Measurements from ENCODE around the gene SAMD3.
"Not testable (repeated sequence)": the region's sequence is repeated elsewhere in the genome, so short reads cannot be mapped to it uniquely, and the experiment has no call there.

Gene SAMD3

DNA sequence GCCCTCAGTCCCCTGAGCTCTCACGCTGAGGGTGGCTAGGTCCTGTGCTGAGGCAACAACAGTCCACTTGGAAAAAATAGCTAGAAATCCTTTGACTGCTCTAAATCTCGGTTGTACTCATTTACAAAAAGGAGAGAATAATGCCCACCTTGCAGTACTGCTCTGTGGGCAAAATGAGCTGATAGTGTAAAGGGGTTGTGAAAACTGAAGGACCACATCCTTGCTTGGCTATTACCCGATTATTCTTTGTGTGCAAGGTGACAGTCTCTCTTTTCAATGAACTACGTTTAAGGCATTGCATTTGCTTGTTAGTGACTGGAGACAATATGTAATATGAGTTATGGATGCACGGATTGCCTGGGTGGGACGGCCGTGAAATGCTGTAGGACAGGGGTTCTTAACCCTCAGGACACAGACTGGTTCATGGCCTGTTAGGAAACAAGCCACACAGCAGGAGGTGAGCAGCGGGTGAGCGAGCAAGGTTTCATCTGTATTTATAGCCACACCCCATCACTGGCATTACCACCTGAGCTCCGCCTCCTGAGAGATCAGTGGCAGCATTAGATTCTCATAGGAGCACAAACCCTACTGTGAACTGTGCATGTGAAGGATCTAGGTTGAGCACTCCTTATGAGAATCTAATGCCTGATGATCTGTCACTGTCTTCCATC lies 14.6 kb downstream of the SAMD3 start:
- DNase-seq (ENCODE audit: low read depth), result no peak
- no peak overlapping the region for H3K4me3 ChIP-seq (ENCODE audit: low read depth, low read length)
- TF ChIP-seq, protein P1, sequence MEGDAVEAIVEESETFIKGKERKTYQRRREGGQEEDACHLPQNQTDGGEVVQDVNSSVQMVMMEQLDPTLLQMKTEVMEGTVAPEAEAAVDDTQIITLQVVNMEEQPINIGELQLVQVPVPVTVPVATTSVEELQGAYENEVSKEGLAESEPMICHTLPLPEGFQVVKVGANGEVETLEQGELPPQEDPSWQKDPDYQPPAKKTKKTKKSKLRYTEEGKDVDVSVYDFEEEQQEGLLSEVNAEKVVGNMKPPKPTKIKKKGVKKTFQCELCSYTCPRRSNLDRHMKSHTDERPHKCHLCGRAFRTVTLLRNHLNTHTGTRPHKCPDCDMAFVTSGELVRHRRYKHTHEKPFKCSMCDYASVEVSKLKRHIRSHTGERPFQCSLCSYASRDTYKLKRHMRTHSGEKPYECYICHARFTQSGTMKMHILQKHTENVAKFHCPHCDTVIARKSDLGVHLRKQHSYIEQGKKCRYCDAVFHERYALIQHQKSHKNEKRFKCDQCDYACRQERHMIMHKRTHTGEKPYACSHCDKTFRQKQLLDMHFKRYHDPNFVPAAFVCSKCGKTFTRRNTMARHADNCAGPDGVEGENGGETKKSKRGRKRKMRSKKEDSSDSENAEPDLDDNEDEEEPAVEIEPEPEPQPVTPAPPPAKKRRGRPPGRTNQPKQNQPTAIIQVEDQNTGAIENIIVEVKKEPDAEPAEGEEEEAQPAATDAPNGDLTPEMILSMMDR (IDR thresholded peaks at IDR 0.05; ENCODE audit: insufficient read depth, low read depth, low read length, missing control alignments), result no peak

DNA sequence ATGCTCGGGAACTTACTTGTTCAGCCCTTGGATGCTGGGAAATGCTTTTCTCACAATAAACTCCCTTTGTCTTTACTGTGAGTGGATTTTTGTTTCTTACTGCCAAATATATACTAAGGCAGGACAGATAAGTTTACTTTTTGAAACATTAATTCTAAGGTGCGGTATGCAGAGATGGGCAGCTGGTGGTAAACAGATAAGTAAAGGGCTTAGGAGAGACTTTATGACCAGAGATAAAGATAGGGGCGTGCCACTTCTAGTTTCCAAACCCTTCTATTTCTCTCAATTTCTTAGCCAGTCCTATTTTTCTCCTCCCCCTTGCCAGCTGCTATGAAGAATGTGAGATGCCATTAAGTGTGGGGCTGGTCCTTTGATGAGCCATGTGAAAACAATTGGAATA lies 16.3 kb downstream of the SAMD3 start:
- no peak overlapping the region for H3K4me3 ChIP-seq (ENCODE audit: low read depth, low read length)
- TF ChIP-seq, protein P1 (IDR thresholded peaks at IDR 0.05; ENCODE audit: insufficient read depth, low read depth, low read length, missing control alignments), result no peak
- DNase-seq (ENCODE audit: low read depth), result no peak

DNA sequence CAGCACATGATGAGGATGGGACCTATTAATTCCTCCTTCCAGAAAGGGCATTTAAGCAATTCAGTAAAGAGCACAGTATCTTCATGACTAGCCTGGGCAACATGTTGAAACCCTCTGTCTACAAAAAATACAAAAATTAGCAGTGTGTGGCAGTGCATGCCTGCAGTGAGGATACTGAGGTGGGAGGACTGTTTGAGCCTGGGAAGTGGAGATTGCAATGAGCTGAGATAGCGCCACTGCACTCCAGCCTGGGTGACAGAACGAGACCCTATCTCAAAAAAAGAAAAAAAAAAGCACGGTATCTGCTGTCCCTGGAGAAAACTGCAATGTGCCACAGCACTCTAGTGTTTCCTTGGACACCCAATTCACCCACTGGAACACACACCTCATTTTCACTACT lies 18.4 kb downstream of the SAMD3 start:
- DNase-seq (ENCODE audit: low read depth), result no peak
- no peak overlapping the region for H3K4me3 ChIP-seq (ENCODE audit: low read depth, low read length)
- TF ChIP-seq, protein P1 (IDR thresholded peaks at IDR 0.05; ENCODE audit: insufficient read depth, low read depth, low read length, missing control alignments), result no peak

DNA sequence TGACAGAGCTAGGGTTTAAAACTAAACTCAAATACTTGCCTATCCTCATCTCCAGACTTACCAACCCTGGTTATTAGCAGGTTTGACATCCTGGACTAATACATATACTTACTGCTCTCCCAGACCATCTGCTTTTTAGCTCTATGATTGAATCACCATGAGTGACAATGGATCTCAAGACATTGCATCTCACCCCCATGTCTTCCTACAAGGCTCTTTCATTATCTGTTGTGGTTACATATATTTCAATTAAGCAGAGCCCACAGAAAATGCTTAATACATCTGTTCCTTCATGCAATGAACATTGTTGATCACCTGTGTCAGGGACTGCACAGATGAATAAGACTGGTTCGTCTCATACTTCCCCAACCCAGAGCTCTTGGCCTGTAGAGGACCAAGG lies 19.4 kb downstream of the SAMD3 start:
- H3K4me3 ChIP-seq (ENCODE audit: low read depth, low read length), result peak overlapping the region; percentile 31
- DNase-seq (ENCODE audit: low read depth), result peak; percentile 16
- TF ChIP-seq, protein P1 (IDR thresholded peaks at IDR 0.05; ENCODE audit: insufficient read depth, low read depth, low read length, missing control alignments), result no peak

DNA sequence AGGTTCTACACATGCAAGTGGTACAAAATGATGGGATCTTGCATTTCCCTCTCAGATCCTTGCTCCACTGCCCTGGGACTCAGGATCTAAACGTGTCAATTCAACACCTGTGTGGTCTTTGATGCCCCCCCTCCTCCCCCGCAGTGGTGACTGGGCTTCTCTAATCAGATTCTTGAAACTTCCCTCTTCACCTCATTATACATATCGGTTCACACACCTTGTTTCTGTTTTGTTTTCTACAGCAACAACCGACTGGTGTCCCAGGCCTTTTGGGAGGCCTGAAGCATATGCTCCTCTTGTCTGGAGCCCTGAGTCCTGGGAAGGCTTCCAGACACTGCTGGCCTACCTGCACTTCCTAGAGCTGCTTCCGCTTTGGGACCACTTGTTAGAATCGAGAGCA lies 20.0 kb downstream of the SAMD3 start:
- DNase-seq (ENCODE audit: low read depth), result peak; percentile 65
- H3K4me3 ChIP-seq (ENCODE audit: low read depth, low read length), result peak overlapping the region; percentile 31
- TF ChIP-seq, protein P1 (IDR thresholded peaks at IDR 0.05; ENCODE audit: insufficient read depth, low read depth, low read length, missing control alignments), result no peak

DNA sequence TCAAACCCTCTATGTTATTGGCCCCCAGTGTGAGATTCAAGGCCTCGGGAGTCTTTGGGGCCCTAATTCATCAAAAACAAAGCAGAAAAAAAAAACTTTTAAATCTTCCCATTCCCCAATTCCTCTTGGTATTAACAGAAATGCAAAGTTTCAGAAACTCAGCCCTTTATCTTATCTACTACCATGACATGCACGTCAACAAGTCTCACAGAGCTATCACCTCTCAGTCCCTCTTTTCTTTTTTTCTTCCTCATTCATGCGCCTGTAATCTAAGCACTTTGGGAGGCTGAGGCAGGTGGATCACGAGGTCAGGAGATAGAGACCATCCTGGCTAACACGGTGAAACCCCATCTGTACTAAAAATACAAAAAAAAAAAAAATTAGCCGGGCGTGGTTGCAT lies 22.7 kb downstream of the SAMD3 start:
- DNase-seq (ENCODE audit: low read depth), result no peak
- TF ChIP-seq, protein P1 (IDR thresholded peaks at IDR 0.05; ENCODE audit: insufficient read depth, low read depth, low read length, missing control alignments), result no peak
- no peak overlapping the region for H3K4me3 ChIP-seq (ENCODE audit: low read depth, low read length)

DNA sequence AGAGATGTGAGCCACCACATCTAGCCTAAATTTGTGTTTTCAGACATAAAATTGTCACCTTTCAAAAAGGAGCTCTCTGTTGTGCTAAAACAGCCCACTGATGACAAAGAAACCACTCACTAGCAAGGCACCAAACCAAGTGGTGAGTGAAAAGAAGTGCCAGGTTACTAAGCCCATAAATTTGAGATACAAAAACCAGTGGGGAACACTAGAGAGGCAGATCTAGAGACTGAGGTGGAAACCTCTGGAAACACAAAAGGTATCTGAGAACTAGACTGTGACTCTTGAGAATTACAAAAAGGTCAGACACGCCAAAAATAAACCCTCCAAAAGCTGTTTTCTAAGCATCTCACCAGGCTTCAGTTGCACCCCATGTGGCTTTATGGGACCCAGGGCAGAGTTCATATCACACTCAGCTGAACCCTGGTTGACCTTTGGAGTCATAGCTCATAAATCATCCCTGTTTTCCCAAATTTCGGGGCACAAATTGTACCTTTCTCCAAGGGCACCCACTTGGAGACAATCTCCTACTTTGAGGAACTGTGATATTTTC lies 24.2 kb downstream of the SAMD3 start:
- DNase-seq (ENCODE audit: low read depth), result no peak
- TF ChIP-seq, protein P1 (IDR thresholded peaks at IDR 0.05; ENCODE audit: insufficient read depth, low read depth, low read length, missing control alignments), result no peak
- no peak overlapping the region for H3K4me3 ChIP-seq (ENCODE audit: low read depth, low read length)

DNA sequence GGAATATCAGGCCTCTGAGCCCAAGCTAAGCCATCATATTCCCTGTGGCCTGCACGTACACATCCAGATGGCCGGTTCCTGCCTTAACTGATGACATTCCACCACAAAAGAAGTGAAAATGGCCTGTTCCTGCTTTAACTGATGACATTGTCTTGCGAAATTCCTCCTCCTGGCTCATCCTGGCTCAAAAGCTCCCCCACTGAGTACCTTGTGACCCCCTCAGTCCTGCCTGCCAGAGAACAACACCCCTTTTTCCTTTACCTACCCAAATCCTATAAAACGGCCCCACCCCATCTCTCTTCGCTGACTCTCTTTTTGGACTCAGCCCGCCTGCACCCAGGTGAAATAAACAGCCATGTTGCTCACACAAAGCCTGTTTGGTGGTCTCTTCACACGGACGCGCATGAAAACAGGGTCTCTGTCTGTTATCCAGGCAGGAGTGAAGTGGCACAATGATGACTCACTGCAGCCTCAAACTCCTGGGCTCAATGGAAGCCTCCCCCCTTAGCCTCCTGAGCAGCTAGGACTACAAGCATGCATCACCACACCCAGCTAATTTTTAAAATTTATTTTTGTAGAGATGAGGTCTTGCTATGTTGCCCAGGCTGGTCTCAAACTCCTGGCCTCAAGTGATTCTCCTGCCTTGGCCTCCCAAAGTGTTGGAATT lies 24.8 kb downstream of the SAMD3 start:
- DNase-seq (ENCODE audit: low read depth); H3K4me3 ChIP-seq (ENCODE audit: low read depth, low read length): not testable (repeated sequence)

DNA sequence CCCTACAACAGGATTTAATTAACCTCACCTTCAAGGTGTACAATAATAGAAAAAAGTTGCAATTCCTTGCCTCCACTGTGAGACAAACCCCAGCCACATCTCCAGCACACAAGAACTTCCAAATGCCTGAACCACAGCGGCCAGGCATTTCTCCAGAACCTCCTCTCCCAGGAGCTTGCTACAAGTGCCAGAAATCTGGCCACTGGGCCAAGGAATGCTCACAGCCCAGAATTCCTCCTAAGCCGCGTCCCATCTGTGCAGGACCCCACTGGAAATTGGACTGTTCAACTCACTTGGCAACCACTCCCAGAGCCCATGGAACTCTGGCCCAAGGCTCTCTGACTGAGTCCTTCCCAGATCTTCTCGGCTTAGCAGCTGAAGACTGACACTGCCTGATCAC lies 28.3 kb downstream of the SAMD3 start:
- DNase-seq (ENCODE audit: low read depth); H3K4me3 ChIP-seq (ENCODE audit: low read depth, low read length): not testable (repeated sequence)
